HG03045 (cell line): ENCODE measurements around the gene OR52B6.
"Not testable (repeated sequence)": the region's sequence is repeated elsewhere in the genome, so short reads cannot be mapped to it uniquely, and the experiment has no call there.

Experiments used
- ATAC-seq: cut with Tn5 transposase; IDR thresholded peaks from one replicate; pipeline ENCODE4 v1.9.1; 2021; ENCODE audit warnings: mild to moderate bottlenecking, moderate library complexity; ENCODE audit not compliant: unreplicated experiment

Gene OR52B6

DNA sequence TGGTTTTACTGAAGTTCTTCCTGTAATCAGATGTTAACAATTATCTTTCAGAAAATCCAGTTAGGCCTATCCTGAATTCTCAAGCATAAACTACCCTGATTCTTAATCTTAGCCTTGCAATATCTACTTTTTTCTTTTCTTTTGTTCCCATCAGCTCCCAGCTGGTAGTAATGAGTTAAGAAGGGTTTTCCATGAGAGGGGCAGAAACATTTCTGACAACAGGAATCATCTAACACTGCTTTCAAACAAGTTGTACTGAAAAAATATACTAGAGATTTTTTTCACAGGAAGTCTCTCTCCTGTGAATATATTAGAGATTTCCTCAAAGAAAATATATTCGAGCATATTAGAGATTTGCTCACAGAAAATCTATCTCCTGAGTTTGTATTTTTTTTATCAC is 12.5 kb downstream of the OR52B6 start:
- no peak for ATAC-seq

GRCh38 chr11:5596607-5597201 is 16.0 kb downstream of the OR52B6 start, which contains the start of gene TRIM6:
Gene TRIM6, plus strand, starts transcription at chr11:5596637. Its CDS starts 261 bp downstream, at chr11:5596898.
- ATAC-seq, result peak; percentile 53

- no peak for ATAC-seq
These were observed 17.3 kb downstream of the OR52B6 start for GRCh38 chr11:5597953-5598352.

DNA sequence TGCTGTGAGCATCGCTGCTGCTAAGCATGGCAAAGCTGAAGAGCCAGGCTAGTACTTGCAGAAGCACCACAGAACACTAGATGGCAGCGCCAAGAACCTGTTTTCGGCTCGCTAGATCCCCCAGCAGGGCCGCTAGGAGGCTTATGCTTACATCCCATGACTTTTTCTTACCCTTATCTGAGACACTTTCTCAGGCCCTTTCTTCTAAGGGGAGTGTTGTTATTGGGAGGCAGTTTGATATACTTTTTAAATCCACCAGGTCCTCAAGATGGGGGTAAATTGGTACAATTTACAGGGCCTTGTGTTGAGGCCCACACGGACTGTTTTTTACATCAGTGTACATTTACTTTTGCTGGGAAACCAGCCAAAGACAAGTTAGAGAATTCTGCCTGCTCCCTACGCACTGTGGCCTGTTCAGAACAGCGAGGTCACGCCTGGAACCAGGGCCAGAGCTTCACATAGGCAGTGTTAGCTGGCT is 19.7 kb downstream of the OR52B6 start:
- ATAC-seq, result peak; percentile 76

GRCh38 chr11:5602791-5603190 is 22.1 kb downstream of the OR52B6 start:
- ATAC-seq, result not testable (repeated sequence)

DNA sequence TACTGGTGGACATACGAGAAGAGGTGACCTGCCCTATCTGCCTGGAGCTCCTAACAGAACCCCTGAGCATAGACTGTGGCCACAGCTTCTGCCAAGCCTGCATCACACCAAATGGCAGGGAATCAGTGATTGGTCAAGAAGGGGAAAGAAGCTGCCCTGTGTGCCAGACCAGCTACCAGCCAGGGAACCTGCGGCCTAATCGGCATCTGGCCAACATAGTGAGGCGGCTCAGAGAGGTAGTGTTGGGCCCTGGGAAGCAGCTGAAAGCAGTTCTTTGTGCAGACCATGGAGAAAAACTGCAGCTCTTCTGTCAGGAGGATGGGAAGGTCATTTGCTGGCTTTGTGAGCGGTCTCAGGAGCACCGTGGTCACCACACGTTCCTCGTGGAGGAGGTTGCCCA is 22.6 kb downstream of the OR52B6 start:
- ATAC-seq, result no peak

DNA sequence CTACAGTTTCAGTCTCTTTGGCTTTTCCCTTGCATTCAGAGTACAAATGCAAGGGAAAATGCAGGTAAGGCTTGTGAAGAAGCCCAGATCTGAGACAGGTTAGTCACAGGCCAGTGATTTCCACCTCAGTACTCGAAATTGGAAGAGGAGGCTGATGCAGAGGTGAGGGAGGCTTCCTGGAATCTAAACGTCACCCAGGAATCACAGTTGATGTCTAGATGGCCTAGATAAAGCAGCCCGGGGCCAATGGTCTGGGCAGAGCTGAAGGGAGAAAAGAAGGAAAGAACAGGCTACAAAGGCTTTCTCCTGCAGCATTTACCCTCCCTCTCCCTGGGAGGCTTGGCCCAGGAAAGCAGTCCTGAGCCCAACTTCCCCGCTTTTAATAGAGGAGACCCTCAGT is 24.2 kb downstream of the OR52B6 start:
- ATAC-seq, result no peak

- no peak for ATAC-seq
These were observed 25.2 kb downstream of the OR52B6 start for GRCh38 chr11:5605849-5606248.

DNA sequence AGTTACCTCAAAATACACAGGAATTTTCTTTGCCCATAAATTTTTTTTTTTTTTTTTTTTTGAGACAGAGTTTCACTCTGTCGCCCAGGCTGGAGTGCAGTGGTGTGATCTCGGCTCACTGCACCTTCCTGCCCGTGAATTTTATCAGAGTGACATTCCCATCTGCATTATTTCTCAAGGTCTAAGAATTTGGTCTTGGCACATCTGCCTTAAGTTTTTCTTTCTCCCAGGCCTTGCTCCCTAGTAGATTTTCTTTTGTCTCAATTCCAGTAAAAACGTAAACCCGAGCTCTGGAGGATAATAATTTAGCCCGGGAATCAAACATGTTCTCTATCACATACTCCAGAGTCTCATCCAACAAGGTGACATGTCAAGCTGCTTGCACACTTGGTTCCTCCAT is 28.1 kb downstream of the OR52B6 start:
- ATAC-seq, result no peak

DNA sequence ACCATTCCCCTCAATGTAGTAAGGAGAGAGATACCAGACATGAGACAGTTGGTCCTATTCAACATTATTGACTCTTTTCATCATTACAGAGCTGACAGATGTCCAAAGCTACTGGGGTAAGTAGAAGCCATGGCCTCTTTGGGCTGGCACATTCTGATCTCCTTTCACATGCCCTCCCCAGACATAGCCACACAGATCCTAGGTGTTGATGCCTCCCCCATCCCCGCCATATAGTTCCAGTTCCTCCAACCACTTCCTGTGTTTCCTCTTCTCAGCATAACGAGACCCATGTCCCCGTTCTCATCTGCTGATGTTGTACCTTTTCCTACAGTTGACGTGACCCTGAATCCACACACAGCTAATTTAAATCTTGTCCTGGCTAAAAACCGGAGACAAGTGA is 29.8 kb downstream of the OR52B6 start:
- ATAC-seq, result no peak

DNA sequence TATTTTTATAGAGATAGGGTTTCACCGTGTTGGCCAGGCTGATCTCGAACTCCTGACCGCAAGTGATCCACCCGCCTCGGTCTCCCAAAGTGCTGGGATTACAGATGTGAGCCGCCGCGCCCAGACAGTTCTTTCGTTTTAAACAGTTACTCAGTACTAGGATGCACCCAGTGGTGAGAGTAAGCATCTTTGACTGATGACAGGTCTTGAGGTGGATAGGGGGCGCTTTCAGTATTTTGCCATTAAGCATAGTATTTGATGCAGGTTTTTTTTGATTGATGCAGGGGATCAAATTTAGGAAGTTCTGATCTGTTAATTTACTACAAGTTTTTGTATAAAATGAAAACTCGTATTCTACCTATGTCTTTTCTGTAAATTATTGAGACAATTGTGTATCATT is 30.9 kb downstream of the OR52B6 start:
- ATAC-seq, result no peak

GRCh38 chr11:5618807-5619206 is 38.1 kb downstream of the OR52B6 start:
- no peak for ATAC-seq

GRCh38 chr11:5620651-5621521 is 40.2 kb downstream of the OR52B6 start:
- ATAC-seq, result no peak

DNA sequence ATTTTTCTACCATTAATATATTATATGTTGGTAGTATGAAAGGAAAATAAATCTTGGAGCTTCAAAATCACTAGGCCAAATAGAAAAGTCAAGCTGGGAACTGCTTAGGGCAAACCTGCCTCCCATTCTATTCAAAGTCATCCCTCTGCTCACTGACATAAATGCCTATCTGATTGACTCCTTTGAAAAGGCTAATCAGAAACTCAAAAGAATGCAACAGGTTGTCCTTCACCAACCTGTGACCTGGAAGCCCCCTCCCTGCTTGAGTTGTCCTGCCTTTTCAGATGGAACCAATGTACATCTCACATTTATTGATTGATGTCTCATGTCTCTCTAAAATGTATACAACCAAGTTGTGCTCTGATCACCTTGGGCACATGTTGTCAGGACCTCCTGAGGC is 40.9 kb downstream of the OR52B6 start:
- no peak for ATAC-seq

DNA sequence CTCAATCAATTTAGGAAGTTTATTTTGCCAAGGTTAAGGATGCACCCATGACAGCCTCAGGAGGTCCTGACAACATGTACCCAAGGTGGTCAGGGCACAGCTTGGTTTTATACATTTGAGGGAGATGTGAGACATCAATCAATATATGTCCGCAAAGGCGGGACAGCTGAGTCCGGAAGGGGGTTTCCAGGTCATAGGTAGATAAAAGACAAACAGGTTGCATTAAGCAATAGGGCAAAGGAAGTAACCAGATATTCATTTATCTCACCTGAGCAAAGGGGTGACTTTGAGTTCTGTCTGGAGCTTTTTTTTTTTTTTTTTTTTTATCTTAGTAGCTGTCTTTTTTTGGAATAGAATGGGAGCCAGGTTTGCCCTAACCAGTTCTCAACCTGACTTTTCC is 42.1 kb downstream of the OR52B6 start:
- ATAC-seq, result no peak

GRCh38 chr11:5624489-5625279 is 44.0 kb downstream of the OR52B6 start, which contains the start of gene TRIM34:
Gene TRIM34, plus strand, starts transcription at chr11:5625001. Its CDS starts 7,331 bp downstream, at chr11:5632332.
- peak; percentile 98 for ATAC-seq

- no peak for ATAC-seq
These were observed 44.6 kb downstream of the OR52B6 start for GRCh38 chr11:5625281-5625680.

- ATAC-seq, result no peak
These were observed 45.5 kb downstream of the OR52B6 start for GRCh38 chr11:5626196-5626595.

- no peak for ATAC-seq
These were observed 50.7 kb downstream of the OR52B6 start for GRCh38 chr11:5631417-5631816.
